ENCODE results near the gene RAB20.

The RAB20 gene

GRCh38 chr13:110495881-110496280, 65.6 kb downstream of the RAB20 start:
- no peak for DNase-seq (ENCODE audit: low read depth in 1 of 2, low spot score in 1 of 2)
- TF ChIP-seq SPI1 (IDR thresholded peaks at IDR 0.05; ENCODE audit: borderline replicate concordance, low read depth) (no peak), CTCF (IDR thresholded peaks at IDR 0.05; ENCODE audit: insufficient read depth, low read length) (no peak), POLR2AphosphoS5 (IDR thresholded peaks at IDR 0.05; ENCODE audit: low read depth) (no peak), REST (IDR thresholded peaks at IDR 0.05; ENCODE audit: insufficient replicate concordance, low read depth) (no peak), GABPA (IDR thresholded peaks at IDR 0.05; ENCODE audit: low read depth) (no peak)

GRCh38 chr13:110495376-110495775, 66.1 kb downstream of the RAB20 start:
- no peak for TF ChIP-seq REST (IDR thresholded peaks at IDR 0.05; ENCODE audit: insufficient replicate concordance, low read depth)
- TF ChIP-seq POLR2AphosphoS5 (IDR thresholded peaks at IDR 0.05; ENCODE audit: low read depth): no peak
- TF ChIP-seq CTCF (IDR thresholded peaks at IDR 0.05; ENCODE audit: insufficient read depth, low read length): no peak
- TF ChIP-seq GABPA (IDR thresholded peaks at IDR 0.05; ENCODE audit: low read depth): no peak
- TF ChIP-seq SPI1 (IDR thresholded peaks at IDR 0.05; ENCODE audit: borderline replicate concordance, low read depth): no peak
- Histone ChIP-seq H3K27ac (replicated peaks) (no peak overlapping the region), H3K4me3 (replicated peaks; ENCODE audit: insufficient read depth, low read length) (no peak overlapping the region), H3K27me3 (ENCODE audit: insufficient read depth, poor library complexity, severe bottlenecking) (no peaks in the 10 kb centered on the region)
- DNase-seq (ENCODE audit: low read depth in 1 of 2, low spot score in 1 of 2): no peak

More at GRCh38 chr13:110495881-110496280, 65.6 kb downstream of the RAB20 start:
- Histone ChIP-seq H3K27me3 (ENCODE audit: insufficient read depth, poor library complexity, severe bottlenecking) (no peaks in the 10 kb centered on the region), H3K27ac (replicated peaks) (no peak overlapping the region), H3K4me3 (replicated peaks; ENCODE audit: insufficient read depth, low read length) (no peak overlapping the region)

GRCh38 chr13:110493613-110494012, 67.9 kb downstream of the RAB20 start:
- no peak overlapping the region for H3K27ac ChIP-seq (replicated peaks)
- DNase-seq (ENCODE audit: low read depth in 1 of 2, low spot score in 1 of 2): no peak
- H3K27me3 ChIP-seq (ENCODE audit: insufficient read depth, poor library complexity, severe bottlenecking): no peaks in the 10 kb centered on the region
- TF ChIP-seq SPI1 (IDR thresholded peaks at IDR 0.05; ENCODE audit: borderline replicate concordance, low read depth) (no peak), REST (IDR thresholded peaks at IDR 0.05; ENCODE audit: insufficient replicate concordance, low read depth) (no peak), CTCF (IDR thresholded peaks at IDR 0.05; ENCODE audit: insufficient read depth, low read length) (no peak), GABPA (IDR thresholded peaks at IDR 0.05; ENCODE audit: low read depth) (no peak), POLR2AphosphoS5 (IDR thresholded peaks at IDR 0.05; ENCODE audit: low read depth) (no peak)
- no peak overlapping the region for H3K4me3 ChIP-seq (replicated peaks; ENCODE audit: insufficient read depth, low read length)
